GM18951 (cell line): ENCODE data around the gene SORCS2.

Experiments used
- POLR2A ChIP-seq: IDR thresholded peaks from 4 replicates; pipeline ENCODE4 v1.6.1; 2011; ENCODE audit warnings: mild to moderate bottlenecking; ENCODE audit not compliant: insufficient read length, insufficient read depth; ENCODE audit errors: extremely low read depth
- in situ Hi-C: fragments of 300-500 bp; cut with MboI; formaldehyde crosslinking; loops from one replicate; pipeline ENCODE4 v1.12.0; 2022; ENCODE audit warnings: low sequenced_read_pairs, mixed read lengths, inconsistent platforms; ENCODE audit not compliant: unreplicated experiment

The SORCS2 gene

DNA sequence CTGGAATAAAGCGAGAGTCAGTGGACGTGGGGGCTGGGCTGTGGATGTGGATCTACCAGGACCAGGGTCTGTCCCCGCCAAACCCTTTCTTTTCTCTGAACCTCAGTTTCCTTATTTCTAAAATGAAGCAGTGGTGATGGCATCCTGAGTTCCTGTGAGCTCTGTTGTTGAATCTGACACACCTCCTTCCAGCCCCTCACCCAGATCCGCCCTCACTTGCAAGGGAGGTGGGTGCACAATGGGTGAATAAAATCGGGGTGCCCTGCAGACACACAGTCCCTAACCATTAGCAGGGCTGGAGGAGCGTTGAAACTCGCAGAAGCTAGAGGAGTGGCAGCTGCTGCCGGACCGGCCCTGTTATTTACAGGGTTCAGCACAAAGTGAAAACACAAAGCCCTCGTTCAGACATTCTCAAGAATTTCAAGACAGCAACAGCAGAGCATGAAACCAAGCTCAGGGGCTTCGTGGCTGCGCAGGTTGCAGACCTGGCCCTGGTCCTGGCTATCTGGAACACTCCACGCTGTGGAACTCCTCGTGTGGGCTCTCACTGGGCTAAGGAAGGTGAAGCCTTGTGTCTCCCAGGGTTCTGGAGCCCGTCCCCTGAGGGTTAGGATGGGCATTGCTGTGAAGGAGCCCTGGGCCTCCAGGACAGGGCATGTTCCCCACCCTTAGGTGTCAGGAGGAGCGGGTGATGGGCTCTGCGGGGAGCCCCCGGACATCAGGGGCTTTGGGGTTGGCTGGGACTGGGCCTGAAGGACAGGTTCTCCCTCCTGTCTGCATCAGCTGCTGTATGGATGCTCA, 199.5 kb downstream of the SORCS2 start:
- no peak for TF ChIP-seq POLR2A
- in situ Hi-C loops = no loop called here

- no peak for TF ChIP-seq POLR2A
- in situ Hi-C loops = no loop called here
These were observed 200.4 kb downstream of the SORCS2 start for GRCh38 chr4:7392438-7393421.

DNA sequence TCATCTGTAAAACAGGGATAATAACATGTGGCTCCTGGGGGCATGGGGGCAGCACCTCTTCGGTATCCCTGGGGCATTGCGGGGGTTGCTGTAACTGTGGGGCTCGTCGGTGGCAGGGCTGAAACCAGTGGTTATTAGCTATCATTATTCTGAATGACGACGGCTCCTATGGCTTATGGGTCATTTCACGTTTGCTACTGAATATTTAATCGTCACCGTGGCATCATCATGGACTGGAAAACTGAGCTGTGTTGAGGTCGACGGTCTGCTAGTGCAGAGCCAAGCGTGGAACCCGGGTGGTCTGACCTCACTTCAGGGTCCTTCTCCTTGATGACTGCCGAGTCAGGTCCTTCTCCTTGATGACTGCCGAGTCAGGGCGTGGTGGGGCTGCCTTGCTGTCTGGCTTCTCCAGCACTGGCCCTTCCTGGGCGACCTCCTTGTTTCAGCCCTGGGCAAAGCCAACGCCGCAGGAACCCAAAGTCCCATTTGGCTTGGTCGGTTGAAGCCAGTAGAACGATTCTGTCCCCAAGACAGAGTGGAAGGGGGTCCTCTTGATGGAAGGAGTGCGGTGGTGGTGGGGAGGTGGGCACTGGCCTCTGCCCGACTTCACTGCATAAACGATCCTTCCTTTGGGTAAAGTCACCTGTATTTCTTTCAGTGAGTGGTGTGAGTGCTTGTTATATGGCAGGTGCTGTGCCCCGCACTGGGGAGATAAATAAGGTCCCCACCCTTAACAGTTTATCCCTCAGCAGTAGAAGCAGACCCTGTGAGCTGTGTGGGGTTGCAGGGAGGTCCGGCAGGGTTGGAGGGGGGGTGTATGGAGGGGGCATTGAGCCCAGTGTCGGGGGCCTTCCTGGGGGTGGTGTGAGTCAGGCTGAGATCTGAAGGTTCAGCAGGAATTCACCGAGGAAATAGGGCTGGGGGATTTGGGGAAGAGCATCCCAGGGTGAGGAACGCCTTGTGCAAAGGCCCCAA, 201.6 kb downstream of the SORCS2 start:
- in situ Hi-C loops = no loop called here

GRCh38 chr4:7394681-7395451, 202.5 kb downstream of the SORCS2 start:
- in situ Hi-C loops = no loop called here
- TF ChIP-seq POLR2A = no peak

More for the DNA sequence above, 201.6 kb downstream of the SORCS2 start:
- TF ChIP-seq POLR2A = no peak

GRCh38 chr4:7395645-7396044, 203.3 kb downstream of the SORCS2 start:
- in situ Hi-C loops = no loop called here

DNA sequence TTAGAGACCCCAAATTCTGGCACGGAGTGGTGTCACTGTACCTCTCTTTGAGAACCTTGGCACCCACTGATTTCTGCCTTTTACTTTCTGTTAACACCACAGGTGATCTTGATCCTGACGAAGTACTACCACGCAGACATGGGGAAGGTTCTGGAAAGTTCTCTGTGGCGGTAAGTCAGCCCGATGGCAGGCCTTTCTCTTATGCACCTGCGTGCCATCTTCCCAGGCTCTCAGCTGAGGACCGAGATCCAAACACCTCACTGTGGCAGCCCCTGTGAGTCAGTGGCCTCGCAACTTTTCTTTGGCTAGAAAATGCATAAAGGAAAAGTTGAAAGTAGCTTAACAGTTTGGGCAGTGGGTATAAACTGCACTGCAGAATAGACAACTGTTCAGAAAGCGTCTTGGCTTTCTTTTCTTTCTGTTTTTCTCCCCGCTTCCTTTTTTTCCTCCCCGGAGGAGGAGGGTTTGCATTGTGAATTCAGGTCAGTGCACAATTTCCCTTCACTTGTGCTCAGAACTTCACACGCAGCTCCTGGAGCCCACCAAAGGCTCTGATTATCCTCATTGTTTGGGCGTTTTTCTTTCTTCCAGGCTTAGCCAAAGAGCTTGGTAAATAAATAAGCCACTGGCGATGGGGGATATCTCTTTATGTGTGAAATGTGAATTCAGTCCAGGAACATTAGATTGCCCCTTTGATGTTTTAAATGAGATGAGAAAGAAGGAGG, 204.0 kb downstream of the SORCS2 start:
- no peak for TF ChIP-seq POLR2A
- in situ Hi-C loops = no loop called here

More at GRCh38 chr4:7395645-7396044, 203.3 kb downstream of the SORCS2 start:
- no peak for TF ChIP-seq POLR2A

- TF ChIP-seq POLR2A = no peak
- in situ Hi-C loops = no loop called here
These were observed 205.1 kb downstream of the SORCS2 start for GRCh38 chr4:7397206-7398103.

- in situ Hi-C loops = no loop called here
- no peak for TF ChIP-seq POLR2A
These were observed 205.7 kb downstream of the SORCS2 start for GRCh38 chr4:7398104-7398423.

GRCh38 chr4:7398788-7399439, 206.6 kb downstream of the SORCS2 start:
- in situ Hi-C loops = no loop called here

More at GRCh38 chr4:7398788-7399439, 206.6 kb downstream of the SORCS2 start:
- TF ChIP-seq POLR2A = no peak
